Stimulated activated CD4-positive, alpha-beta T cell treated with anti-CD3 and anti-CD28 coated beads, Interleukin-1b, Interleukin-23, amount 100 ng/mL, for 48 hours (primary cell): ENCODE data around the gene NAT8.
A peak's percentile ranks its signal among the peaks of the same experiment; 100 is the strongest.
"Not testable (repeated sequence)": the region's sequence is repeated elsewhere in the genome, so short reads cannot be mapped to it uniquely, and the experiment has no call there.

Source experiments
- DNase-seq: peaks from one replicate; pipeline ENCODE4 v3.0.0-alpha.2; 2020

The NAT8 gene, protein sequence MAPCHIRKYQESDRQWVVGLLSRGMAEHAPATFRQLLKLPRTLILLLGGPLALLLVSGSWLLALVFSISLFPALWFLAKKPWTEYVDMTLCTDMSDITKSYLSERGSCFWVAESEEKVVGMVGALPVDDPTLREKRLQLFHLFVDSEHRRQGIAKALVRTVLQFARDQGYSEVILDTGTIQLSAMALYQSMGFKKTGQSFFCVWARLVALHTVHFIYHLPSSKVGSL

DNA sequence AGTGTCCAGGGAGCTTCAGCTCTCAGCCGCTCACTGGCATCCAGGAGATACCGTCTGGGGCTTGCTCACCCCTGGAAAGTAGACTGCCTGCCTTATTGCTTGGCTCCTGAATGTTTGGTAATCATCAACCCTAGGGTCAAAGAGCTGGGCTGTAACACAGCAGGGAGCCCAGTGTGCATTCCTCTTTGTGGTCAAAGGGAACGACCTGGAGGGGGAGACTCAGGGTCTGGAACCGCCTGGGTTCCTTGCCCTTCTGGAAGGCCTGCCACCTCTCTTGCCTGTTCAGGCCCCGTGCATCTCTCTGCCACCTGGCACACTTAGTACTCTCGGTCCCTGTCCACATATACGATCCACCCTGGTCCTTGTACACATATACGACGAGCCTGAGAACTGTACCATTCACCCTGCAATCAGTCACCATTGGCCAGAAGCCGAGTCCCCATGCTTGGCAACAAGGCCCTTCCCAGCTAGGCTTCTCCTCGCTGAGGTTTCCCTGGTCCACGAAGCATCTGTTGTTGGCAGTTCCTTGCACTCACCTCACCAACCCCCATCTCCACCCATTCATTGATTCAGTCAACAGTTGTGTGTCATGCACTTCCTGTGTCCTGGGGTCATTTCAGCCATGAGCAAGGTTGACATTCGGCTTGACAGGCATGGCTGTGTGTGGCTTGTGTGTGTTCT, at the start of gene NAT8:
Gene NAT8, minus strand, starts transcription at position 85 of the 681 bp plus-strand sequence. CDS start 794 bp downstream, outside the sequence.
- DNase-seq, result no peak

DNA sequence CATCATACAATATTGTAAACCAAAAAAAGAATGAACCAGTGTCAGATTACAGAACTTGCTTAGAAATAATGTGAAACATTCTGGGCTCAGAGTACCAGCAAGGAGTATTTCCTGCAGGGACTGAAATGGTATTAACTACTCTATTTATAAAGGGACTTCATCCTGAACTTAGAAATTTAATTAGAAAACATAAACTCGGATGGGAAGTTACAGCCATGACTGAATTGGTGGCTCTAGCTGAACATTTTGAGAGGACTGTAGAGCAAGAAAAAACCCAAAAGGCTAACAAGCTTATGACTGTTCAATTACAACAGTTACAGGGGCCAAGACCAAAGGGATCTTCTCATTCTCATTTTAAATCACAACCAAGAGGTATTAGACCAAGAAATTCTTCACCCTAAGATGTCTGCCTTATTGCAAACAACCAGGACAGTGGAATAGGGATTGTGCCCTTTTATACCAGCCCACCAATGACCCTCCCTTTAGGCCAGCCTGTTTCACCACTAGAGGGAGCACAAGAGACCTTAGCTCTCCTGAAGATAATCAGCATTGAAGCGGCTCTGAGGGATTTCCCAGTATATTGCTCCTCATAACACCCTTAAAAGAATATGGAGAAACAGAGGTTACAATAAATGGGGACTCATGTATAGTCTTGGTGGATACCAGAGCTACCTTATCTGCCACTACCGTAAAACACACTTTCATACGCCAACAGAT, 48.3 kb upstream of the NAT8 start:
- DNase-seq, result peak; percentile 16

DNA sequence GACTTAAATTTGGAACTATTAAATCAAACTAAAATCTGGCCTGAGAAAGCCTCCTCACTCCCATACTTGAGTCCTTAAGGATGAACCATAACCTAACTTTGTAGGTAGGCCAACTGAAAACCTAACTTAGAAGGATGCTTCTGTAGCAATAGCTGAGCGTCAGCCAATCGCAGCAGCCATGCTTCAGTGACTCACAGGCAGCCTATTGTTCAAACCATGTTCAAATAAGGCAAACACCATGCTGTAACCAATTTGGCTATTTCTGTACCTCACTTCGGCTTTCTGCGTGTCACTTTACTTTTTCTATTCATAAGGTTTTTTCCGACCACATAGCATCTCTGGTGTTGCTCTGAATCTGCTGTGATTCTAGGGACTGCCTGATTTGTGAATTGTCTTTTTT, 46.3 kb upstream of the NAT8 start:
- not testable (repeated sequence) for DNase-seq

DNA sequence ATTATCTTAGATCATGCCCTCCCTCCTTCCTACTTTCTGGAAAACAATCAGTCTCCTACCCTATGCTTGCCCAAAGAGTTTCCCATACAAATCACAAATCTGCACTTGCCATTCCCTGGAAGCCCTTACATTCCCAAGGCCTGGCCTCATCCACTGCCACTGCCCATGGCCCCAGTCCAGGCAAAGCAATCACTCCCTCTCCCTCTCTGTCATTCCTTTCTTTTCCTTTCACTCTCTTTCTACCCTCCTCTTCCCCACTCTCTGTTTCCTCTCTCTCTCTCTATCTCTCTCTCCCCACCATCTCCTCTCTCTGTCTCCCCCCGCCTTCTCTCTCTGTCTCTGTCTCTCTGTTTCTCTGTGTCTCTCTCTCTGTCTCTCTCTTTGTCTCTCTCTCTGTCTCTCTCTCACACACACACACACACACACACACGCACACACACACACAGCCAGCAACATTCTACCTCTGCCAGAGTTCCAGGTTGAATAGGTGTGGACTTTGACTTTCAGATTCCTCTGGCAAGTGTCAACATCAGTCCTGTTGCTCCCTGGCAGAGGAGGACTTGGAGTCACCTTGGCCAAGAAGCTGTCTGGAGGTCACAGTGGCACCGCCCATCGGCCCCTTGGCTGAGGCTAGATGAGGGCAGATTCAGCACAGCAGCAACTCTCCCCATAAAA, 43.7 kb upstream of the NAT8 start:
- DNase-seq, result no peak

DNA sequence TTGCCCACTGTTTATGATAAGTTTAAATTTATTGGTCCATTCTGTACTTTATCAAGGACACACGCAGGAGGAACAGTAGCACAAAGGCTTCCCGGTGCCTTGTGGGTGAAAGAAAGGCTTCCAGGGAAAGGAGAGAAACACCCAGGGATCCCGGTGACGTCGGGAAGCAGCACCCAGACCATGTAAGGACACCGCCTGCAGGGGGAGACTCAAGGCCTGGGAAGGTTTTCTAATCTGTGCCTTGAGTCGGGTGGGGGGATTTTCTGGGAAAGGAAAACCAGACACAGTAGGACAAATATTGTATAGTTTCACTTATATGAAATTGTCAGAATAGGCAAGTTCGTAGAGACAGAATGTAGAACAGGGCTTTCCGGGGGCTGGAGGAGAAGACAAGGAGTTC, 42.7 kb upstream of the NAT8 start:
- not testable (repeated sequence) for DNase-seq

DNA sequence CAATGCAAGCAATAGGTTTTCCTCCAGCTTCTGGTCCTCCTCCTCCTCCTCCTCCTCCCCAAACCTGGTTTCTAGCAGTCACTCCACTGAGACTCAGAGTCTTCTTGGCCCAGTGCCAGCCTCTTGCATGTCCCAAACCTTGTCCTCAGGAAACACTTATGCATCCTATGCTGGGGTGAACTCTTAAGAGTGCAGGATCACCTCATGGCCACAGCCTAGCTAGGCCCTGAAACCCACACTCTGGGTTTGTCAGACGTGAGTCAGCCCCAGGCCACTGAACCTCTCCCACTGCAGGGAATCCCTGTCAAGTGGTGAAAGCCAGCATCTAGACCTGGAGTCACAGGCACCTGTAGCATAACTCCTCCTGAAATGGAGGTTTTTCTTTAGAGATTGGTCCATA, 42.1 kb upstream of the NAT8 start:
- DNase-seq, result peak; percentile 10

DNA sequence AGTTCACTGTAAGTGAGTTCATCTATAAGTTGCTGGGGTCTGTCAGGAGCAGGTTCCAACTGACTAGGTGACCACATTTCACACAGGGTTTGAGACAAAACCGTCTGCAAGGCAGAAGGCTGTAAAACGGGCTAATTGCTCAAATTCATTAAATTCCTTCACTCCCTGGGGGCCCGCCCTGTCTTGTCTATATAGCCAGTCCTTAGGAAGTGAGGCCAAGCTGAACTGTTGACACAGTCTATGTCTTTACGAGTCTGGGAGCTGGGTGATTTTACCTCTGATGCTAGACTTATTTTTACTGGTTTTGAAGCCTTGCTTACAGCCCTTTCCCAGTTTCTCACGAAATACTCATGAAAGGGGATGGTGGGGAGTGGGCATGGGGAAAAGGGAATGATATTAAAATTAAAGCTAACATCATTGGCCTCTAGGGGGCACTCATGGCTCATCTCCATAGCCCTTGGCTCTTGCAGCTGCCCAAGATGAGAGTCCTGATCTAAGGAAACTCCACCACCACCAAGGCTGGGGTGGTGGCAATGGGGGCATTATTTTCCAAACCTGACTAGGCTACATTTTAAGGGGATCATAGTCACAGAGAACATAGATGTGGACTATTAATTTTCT, 37.8 kb upstream of the NAT8 start:
- DNase-seq, result peak; percentile 13

DNA sequence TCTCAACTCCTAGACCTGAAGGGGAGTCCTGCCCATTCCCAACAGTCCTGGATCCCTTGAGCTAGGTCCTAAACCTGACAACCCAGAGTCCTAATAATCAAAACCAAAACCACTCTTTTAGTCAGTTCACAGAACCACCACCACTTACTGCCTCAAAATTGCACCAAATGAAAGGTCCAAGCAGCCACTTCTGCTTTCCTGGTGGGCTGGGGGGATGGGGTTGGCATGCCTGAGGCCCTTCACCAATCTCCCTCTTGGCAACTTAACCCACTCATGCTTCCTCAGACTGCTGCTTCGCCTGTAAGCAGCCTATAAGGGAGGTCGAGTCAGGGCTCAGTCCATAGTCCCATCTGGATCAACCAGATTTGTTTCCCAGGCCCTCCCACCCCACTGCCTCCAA, 37.0 kb upstream of the NAT8 start:
- not testable (repeated sequence) for DNase-seq

DNA sequence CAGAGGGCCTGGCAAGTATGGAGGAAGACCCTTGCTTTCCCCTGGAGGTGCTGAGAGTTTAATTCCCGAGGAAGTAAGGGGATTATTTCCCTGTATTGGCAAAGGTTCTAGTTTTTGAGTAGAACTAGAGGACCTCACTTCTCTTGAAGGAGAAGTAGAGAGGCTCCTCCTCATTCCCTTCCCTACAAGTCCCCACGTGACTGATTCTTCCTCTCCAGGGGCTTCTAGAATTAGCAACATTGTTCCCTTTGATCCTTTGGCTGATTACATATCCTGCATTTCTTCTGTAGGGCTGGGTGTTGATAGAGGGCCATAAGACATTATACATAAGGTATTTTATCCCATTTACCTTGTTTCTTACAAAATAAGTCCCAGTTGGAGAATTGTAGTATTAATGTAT, 35.8 kb upstream of the NAT8 start:
- not testable (repeated sequence) for DNase-seq

DNA sequence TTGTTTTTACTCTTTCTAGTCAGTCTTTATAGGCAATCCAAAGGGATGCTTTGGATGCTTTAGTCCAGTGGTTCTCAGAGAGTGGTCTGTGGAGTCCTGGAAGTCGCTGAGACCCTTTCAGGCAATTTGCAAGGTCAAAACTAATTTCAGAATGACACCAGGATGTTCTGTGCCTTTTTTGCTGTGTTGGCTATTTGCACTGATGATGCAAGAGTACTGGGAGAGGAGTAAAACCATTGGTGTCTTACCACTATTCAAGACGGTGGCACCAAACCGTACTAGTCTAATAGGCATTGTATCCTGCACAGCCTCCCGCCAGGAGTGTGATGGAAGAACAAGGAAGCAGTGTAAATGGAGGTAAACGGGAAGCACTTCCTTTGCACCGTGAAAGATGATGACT, 34.0 kb upstream of the NAT8 start:
- not testable (repeated sequence) for DNase-seq

DNA sequence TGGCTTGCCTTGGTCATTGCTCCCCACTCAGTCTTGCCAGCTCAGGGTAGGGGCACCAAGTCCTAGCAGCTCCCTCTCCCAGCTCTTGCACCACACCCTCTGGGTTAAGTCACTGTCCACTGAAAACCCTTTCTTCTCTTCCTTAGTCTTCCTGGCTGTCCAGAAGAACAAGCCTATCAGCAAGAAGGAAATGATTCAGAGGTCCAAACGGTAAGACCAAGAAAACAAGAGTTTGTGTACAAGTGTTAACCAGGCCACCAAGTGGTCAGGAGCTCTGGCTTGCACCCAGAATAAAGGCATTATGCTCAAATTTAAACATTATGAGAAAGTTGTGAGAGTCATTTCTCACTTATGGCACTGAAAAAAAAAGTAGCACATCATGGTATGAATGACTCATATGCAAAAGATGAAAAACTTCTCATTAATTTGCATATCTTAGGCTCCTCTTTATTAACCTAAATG, 32.5 kb upstream of the NAT8 start:
- not testable (repeated sequence) for DNase-seq

DNA sequence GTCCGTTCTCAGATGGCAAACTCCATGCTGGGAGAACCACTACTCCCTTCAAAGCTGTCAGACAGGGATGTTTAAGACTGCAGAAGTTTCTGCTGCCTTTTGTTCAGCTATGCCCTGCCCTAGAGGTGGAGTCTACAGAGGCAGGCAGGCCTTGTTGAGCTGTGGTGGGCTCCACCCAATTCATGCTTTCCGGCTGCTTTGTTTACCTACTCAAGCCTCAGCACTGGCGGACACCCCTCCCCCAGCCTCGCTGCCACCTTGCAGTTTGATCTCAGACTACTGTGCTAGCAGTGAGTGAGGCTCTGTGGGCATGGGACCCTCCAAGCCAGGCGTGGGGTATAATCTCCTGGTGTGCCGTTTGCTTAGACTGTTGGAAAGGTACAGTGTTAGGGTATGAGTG, 27.8 kb upstream of the NAT8 start:
- DNase-seq, result not testable (repeated sequence)

DNA sequence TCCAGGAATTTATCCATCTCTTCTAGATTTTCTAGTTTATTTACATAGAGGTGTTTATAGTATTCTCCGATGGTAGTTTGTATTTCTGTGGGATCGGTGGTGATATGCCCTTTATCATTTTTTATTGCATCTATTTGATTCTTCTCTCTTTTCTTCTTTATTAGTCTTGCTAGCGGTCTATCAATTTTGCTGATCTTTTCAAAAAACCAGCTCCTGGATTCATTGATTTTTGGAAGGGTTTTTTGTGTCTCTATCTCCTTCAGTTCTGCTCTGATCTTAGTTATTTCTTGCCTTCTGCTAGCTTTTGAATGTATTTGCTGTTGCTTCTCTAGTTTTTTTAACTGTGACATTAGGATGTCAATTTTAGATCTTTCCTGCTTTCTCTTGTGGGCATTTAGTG, 25.0 kb upstream of the NAT8 start:
- DNase-seq, result not testable (repeated sequence)

DNA sequence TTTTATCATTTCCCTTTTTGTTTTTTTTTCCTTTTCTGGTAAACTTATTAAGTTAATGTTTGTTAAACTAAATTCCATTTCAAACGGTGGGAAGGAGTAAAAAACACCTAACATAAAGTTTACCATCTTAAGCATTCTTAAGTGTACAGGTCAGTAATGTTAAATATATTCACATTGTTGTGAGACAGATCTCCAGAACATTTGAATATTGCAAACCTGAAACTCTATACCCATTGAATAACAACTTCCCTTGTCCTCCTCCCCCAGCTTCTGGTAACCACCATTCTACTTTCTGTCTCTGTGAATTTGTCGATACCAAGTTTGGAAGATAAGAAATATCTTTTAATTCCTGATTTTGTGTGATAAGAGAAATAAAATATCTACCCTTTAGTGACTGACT, 12.0 kb upstream of the NAT8 start:
- DNase-seq, result no peak

DNA sequence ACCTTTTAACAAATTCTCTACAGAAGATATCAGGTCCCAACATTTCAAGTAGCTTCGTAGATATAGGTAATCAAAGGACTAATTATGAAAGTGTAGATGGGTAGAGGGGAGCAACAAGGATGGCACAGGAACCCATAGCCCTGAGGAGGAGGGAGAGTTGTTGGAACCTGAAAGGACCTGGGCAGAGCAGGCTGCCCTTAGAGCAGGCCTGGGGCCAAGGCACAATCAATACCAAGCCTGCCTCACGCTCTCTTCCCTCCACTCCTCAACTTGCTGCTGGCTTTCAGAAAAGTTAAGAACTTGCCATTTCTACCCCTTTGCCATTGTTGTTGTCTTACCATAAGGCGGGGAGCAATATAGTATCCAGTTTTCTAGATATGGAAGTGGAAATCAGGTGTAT, 10.1 kb upstream of the NAT8 start:
- DNase-seq, result no peak

DNA sequence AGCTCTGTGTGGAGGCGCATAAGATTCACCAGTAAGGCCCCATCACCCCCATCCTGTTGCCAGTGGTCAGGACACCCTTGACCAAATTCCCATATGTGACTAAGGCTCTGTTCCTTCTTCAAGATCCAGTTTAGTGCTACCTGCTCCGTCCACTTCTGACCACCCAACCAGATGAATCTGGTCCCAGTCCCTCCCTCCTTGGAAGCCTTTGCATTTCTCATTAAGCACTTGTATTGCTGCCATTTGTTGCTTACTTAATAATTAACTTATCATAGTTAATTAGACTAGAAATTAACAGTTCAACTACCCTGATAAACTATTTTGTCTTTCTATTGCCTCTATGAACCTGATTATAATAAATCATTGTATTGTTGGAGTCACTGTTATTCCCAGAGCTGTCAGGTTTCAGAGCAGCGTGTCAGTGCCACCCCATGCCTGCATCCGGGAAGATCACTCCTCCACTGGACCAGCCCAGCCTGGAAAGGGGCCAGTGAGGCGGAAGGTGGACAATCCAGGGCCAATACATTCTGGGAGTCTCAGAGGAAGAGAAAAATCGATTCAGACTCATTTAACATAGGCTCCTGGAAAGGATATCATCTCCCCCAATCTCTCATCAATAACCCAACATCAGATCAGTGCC, 9.5 kb upstream of the NAT8 start:
- DNase-seq, result no peak

DNA sequence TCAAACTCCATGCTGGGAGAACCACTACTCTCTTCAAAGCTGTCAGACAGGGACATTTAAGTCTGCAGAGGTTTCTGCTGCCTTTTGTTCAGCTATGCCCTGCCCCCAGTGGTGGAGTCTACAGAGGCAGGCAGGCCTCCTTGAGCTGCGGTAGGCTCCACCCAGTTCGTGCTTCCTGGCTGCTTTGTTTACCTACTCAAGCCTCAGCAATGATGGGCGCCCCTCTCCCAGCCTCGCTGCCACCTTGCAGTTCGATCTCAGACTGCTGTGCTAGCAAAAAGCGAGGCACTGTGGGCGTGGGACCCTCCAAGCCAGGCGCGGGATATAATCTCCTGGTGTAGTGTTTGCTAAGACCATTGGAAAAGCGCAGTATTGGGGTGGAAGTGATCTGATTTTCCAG, 5.5 kb upstream of the NAT8 start:
- DNase-seq, result not testable (repeated sequence)

DNA sequence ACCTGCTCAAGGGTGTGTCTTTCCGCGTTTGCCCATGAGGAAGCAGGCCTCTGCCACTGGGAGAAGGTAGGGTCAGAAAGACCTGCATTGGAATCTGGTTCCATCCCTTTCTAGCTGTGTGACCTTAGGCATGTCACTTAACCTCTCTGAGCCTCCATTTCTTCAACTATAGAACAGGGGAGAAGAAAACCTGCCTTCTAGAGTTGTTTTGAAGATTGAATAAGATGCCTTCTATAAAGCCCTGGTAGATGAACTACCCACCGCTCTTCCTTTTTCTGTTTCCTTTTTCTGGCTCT, 507 bp downstream of the NAT8 start:
- DNase-seq, result no peak

DNA sequence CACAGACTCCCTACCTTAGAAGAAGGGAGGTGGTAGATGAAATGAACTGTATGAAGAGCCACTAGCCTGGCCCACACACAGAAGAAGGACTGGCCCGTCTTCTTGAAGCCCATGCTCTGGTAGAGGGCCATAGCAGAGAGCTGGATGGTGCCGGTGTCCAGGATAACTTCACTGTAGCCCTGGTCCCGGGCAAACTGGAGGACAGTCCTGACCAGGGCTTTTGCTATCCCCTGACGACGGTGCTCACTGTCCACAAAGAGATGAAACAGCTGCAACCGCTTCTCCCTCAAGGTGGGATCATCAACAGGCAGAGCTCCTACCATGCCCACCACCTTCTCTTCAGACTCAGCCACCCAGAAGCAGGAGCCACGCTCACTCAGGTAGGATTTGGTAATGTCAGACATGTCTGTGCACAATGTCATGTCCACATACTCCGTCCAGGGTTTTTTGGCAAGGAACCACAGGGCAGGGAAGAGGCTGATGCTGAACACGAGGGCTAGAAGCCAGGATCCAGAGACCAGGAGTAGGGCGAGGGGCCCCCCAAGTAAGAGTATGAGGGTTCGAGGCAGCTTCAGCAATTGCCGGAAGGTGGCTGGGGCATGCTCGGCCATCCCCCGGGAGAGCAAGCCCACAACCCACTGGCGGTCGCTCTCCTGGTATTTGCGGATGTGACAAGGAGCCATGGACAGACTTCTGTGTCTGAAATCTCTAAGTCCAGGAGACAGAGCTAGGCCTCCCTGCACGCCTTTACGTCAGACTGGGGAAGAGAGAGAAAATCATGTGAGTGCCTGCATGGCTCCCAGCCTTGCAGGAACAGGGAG, 1.1 kb downstream of the NAT8 start:
- DNase-seq, result no peak

DNA sequence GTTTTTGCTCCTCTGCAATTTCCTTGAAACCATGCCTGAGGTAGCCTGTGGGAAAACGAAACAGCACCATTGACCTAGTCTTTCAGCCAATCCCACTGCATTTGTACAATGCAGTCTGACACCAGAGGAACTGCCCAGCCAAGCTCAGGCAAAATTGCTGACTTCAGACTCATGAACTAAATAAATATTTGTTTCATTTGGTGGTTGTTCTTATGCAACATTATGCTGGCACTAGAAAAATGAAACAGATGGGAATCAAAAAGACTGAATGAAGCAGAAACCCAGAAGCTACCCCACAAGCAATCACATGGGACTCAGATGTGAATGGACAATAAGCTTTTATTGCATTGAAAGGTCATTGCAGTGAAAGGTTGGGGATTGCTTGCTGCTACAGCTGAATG, 1.7 kb downstream of the NAT8 start:
- DNase-seq, result no peak

DNA sequence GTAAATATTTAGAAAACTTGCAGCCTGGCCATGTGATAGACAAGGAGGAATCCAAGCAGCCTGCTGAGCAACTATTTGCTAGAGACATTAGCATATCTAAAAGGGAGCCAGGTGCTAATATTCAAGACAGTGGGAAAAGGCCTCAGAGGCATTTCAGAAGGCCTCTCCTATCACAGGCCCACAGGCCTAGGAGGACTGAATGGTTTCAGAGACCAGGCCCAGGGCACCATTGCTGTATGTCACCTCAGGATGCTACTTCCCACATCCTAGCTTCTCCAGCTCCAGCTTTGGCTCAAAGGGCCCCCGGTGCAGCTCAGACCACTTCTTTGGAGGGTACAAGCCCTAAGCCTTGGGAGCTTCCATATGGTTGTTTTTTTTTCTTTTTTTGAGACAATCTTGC, 3.8 kb downstream of the NAT8 start:
- no peak for DNase-seq

DNA sequence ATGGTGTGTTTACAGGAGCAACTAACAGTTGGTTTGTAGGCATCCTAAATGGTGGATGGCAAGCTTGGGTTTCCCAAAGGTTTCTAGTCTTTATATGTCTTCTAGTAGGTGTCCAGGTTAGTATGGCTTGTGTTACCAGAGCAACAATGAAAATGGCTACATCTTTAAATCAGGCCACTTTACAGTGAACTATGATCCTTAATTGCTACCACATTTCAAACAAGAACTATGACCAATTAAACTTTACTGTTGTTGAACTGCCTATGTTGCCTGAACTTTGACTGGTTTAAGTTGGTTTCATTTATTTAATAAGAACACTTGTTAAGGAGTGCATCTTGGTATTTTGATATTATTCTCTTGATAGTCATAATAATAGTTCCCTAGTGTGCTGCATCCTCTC, 5.2 kb downstream of the NAT8 start:
- not testable (repeated sequence) for DNase-seq
